Regular cardiac myocyte (primary cell): ENCODE results near the gene RWDD1. TPM values are rescaled to one million over a fixed set of nuclear protein-coding genes. Genes with fewer than 3 reads are reported as not detected.

Experiments used
- total RNA-seq: library from RNA; depleted of rRNA; stranded (reverse); fragments of >200 nt; gene quantifications from 2 replicates; pipeline ENCODE4 v1.2.3, GENCODE V29; 2014

RWDD1 gene, protein sequence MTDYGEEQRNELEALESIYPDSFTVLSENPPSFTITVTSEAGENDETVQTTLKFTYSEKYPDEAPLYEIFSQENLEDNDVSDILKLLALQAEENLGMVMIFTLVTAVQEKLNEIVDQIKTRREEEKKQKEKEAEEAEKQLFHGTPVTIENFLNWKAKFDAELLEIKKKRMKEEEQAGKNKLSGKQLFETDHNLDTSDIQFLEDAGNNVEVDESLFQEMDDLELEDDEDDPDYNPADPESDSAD
- total RNA-seq, result 22.3 and 26.1 TPM in 2 replicates

DNA sequence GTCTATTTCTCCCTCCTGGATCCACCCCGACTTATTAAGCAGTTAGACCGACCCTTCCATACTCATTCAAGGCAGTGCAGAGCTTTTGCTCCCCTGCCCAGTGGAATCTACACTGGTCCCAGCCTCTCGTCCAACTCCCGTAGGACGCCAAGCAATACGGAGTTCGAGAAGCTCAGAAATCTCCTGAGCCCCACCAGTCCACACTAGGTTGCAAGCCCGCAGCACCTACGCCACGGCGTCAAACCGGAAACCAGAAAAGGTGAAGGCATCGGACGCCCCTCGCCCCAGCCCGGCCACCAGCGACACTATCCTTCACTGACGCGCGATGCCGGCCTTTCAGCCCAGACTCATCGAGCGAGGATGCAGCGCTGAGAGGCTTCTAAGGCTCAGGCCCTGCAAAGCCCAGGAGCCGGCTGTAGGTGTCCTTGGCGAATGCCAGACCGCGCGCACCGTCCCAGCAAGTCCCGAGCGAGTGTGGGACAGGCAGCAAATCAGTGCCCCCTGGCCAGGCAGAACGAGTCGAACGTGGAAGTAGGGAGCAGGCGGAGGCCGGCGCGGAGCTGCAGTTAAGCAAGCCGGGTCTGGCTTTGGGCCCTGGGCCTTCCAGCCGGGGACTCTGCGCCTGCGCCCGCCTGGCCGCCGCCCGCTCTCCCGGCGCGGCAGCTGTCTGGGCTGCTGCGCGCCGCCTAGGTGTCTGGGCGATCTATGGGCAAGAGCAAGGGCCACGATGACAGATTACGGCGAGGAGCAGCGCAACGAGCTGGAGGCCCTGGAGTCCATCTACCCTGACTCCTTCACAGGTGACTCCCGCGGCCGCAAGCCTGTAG is at the start of gene RWDD1:
Gene RWDD1 (plus strand): TSS at position 649 of the 827 bp plus-strand sequence. CDS start 79 bp downstream, at position 728.

DNA sequence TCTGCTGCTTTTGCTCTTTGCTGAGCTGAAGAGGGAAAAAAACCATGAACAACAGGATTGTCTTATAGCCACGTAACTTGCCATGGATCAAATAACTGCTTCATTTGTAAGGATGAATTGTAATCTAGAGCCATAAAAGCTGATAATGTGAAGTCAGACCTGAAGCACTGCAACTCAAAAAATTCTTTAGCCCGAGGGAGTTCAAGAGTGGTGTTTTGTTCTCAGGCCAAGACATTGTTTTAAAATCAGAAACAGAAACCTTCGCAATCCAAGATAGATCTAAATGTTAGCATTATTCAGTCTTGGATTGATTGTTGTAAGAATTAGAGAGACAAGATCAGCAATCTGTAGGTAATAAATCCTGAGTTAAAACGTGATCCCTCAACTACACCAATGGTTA is 25.7 kb upstream of the RWDD1 start, which contains the start of gene TRAPPC3L:
Gene TRAPPC3L (minus strand): TSS at position 34 of the 400 bp plus-strand sequence. CDS start 170 bp downstream, outside the sequence.

DNA sequence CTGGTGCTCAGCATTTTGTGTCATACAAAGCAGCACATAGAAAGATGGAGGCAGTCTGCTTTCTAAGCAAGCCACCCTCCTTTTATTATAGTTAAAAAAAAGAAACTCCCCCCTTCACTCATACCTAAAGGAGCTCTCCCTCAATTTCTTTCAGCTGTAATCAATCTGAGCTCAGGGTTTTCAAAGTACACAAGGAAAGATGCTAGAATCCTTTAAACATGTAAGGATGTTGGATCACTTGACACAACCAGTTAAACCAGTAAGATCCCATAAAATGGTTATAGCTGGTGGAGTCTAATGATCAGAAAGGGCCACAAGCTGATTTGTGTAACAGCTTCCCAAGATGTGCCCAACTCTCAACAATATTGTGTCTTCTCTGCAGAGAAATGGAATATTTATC is 17.9 kb upstream of the RWDD1 start, which contains the start of gene CALHM4:
Gene CALHM4 (plus strand): TSS at position 301 of the 400 bp plus-strand sequence. CDS start 43 bp downstream, at position 344.

DNA sequence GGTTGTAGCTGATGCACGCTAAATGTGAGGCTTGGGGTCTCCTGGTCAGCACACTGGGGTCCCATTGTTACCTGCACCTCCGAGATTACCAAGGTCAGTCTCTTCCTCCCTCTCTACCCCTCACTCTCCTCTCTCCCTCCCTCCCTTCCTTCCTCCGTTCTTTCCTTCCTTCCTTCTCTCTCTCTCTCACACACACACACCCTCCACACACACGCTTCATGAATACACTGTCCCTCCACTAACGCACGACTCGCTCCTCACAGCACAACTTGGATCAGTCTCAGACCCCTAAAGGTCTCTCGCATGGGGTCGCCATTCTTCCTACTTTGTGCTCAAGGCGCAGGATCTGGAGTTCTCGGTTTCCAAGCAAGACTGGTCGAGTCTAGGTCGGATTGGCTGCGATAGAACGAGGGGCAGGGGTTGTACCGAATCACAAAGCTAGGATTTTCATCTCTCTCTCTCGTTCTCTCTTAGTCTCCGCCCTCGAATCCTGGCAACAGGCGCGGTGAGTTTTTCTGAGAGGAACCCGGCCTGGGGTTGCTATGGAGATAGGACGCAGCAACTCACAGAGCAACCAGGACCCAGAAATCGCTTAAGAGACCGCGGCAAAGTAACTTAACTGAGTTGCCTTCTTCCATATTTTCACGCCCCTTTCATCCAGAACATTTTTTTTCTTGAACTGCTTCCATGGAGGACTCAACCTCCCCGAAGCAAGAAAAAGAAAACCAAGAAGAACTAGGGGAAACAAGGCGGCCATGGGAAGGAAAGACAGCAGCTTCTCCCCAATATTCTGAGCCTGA is 44.8 kb downstream of the RWDD1 start, which contains the start of gene RSPH4A:
Gene RSPH4A (plus strand): TSS at position 543 of the 800 bp plus-strand sequence. CDS start 145 bp downstream, at position 688.

Other genes with a start within 250 kb of the RWDD1 start
- gene DSE, start 200.6 kb upstream of the RWDD1 start, total RNA-seq, result 71.7 and 125 TPM in 2 replicates
- 0.58 and 2.8 TPM in 2 replicates for gene CALHM6, start 110.1 kb upstream of the RWDD1 start, total RNA-seq
- gene CALHM5, start 59.9 kb upstream of the RWDD1 start, total RNA-seq, result 11.7 and 17.2 TPM in 2 replicates
- gene TRAPPC3L, start 25.8 kb upstream of the RWDD1 start, total RNA-seq, result under 0.01 and 0.19 TPM in 2 replicates
- 0.19 and 0.28 TPM in 2 replicates for gene CALHM4, start 17.8 kb upstream of the RWDD1 start, total RNA-seq
- gene RSPH4A, start 45.0 kb downstream of the RWDD1 start, total RNA-seq, result under 0.01 and 0.19 TPM in 2 replicates
- gene ZUP1, start 97.3 kb downstream of the RWDD1 start, total RNA-seq, result 18.0 and 20.6 TPM in 2 replicates
- 6.1 and 10.7 TPM in 2 replicates for gene KPNA5, start 109.7 kb downstream of the RWDD1 start, total RNA-seq
- 19.9 and 23.7 TPM in 2 replicates for gene FAM162B, start 194.2 kb downstream of the RWDD1 start, total RNA-seq